Colonic mucosa (tissue), 4 donors: Measurements from ENCODE around the gene DYRK3. TPM values are rescaled to one million over a fixed set of nuclear protein-coding genes. Genes with fewer than 3 reads are reported as not detected.
A peak's percentile ranks its signal among the peaks of the same experiment; 100 is the strongest.

Experiments
- DNase-seq: peaks from one replicate; pipeline ENCODE4 v3.0.0-alpha.2; 2020
- H3K27ac ChIP-seq: fragments of 200-600 bp; one replicate; pipeline ENCODE4 v1.8.0; 2021
- H3K27me3 ChIP-seq: fragments of 200-600 bp; one replicate; pipeline ENCODE4 v1.8.0; 2021
- H3K36me3 ChIP-seq: fragments of 200-600 bp; one replicate; pipeline ENCODE4 v1.8.0; 2021
- H3K4me1 ChIP-seq: fragments of 200-600 bp; one replicate; pipeline ENCODE4 v1.8.0; 2021; ENCODE audit warnings: mild to moderate bottlenecking
- H3K4me3 ChIP-seq: fragments of 200-600 bp; one replicate; pipeline ENCODE4 v1.8.0; 2021
- H3K9ac ChIP-seq, 2 donors: one replicate each; pipeline ENCODE4 v1.7.0; 2013; ENCODE audit warnings: control low read depth in 2 of 2, low read depth in 2 of 2, low read length in 2 of 2
- H3K9me3 ChIP-seq: fragments of 200-600 bp; one replicate; pipeline ENCODE4 v1.8.0; 2021
- CTCF ChIP-seq: fragments of 200-600 bp; IDR thresholded peaks from one replicate; pipeline ENCODE4 v1.8.0; 2022; ENCODE audit warnings: antibody characterized with exemption, mild to moderate bottlenecking
- intact Hi-C: fragments of 100-400 bp; cut with DNase I; formaldehyde crosslinking; loops from one replicate; pipeline ENCODE4 v1.14.1; 2022
- total RNA-seq, 2 donors: library from RNA; stranded (reverse); fragmentation: NEBNext Ultra II Directional in 1 of 2; extraction: Animal tissue kit (Norgen Biotek cat#: 25700) in 1 of 2; gene quantifications; one replicate each; pipeline ENCODE4 v1.2.1, GENCODE V29; 2021
- donor health status: healthy.
- donor health status: DM: no; HTN: no; CAD: no.
- donor health status: DM: no; HTN: no; CAD: no.

DYRK3 gene
- total RNA-seq, 2 donors from 2014 or later: 0.86 to 1.9 TPM

GRCh38 chr1:206666954-206667665 lies 31.8 kb downstream of the DYRK3 start:
- no peaks in the 10 kb centered on the region for H3K4me1 ChIP-seq
- no peak for TF ChIP-seq CTCF
- H3K27ac ChIP-seq: no peak overlapping the region
- H3K36me3 ChIP-seq: no peaks in the 10 kb centered on the region
- H3K9me3 ChIP-seq: no peaks in the 10 kb centered on the region
- no peak overlapping the region for H3K9ac ChIP-seq
- H3K4me3 ChIP-seq: no peak overlapping the region
- intact Hi-C loops: no loop called here
- H3K27me3 ChIP-seq: peaks cover 7% of the 10 kb centered on the region
- DNase-seq: no peak

GRCh38 chr1:206668351-206668750 lies 33.0 kb downstream of the DYRK3 start:
- intact Hi-C loops: no loop called here
- no peaks in the 10 kb centered on the region for H3K9me3 ChIP-seq
- H3K4me1 ChIP-seq: no peaks in the 10 kb centered on the region
- H3K9ac ChIP-seq: no peak overlapping the region
- TF ChIP-seq CTCF: no peak
- no peak overlapping the region for H3K27ac ChIP-seq
- peaks cover 5% of the 10 kb centered on the region for H3K27me3 ChIP-seq
- no peak for DNase-seq
- no peak overlapping the region for H3K4me3 ChIP-seq
- H3K36me3 ChIP-seq: no peaks in the 10 kb centered on the region

- Histone ChIP-seq H3K4me3 (no peak overlapping the region), H3K27me3 (no peaks in the 10 kb centered on the region), H3K4me1 (no peaks in the 10 kb centered on the region), H3K9me3 (no peaks in the 10 kb centered on the region), H3K36me3 (no peaks in the 10 kb centered on the region), H3K27ac (no peak overlapping the region), H3K9ac (no peak overlapping the region)
- TF ChIP-seq CTCF: no peak
- DNase-seq: no peak
- intact Hi-C loops: no loop called here
Measured at GRCh38 chr1:206668874-206669410, 33.6 kb downstream of the DYRK3 start.

- H3K4me1 ChIP-seq: peaks cover 3% of the 10 kb centered on the region
- H3K36me3 ChIP-seq: no peaks in the 10 kb centered on the region
- no peaks in the 10 kb centered on the region for H3K9me3 ChIP-seq
- H3K27ac ChIP-seq: peak overlapping the region; percentile 42
- intact Hi-C loops: no loop called here
- no peak for TF ChIP-seq CTCF
- no peaks in the 10 kb centered on the region for H3K27me3 ChIP-seq
- DNase-seq: peak; percentile 64
- H3K4me3 ChIP-seq: no peak overlapping the region
- H3K9ac ChIP-seq: peak overlapping the region in 1 of 2 donors; percentile 41
Measured at GRCh38 chr1:206672011-206672688, 36.8 kb downstream of the DYRK3 start.

- peak overlapping the region; percentile 1 to 41 for H3K9ac ChIP-seq
- no peak overlapping the region for H3K4me3 ChIP-seq
- DNase-seq: no peak
- H3K9me3 ChIP-seq: no peaks in the 10 kb centered on the region
- H3K36me3 ChIP-seq: no peaks in the 10 kb centered on the region
- H3K27me3 ChIP-seq: no peaks in the 10 kb centered on the region
- H3K4me1 ChIP-seq: peaks cover 3% of the 10 kb centered on the region
- H3K27ac ChIP-seq: peak overlapping the region; percentile 42
- no peak for TF ChIP-seq CTCF
- intact Hi-C loops: no loop called here
Measured at GRCh38 chr1:206672844-206673758, 37.8 kb downstream of the DYRK3 start.
